ENCODE results near the gene TSPAN5.
A peak's percentile ranks its signal among the peaks of the same experiment; 100 is the strongest.
"Not testable (repeated sequence)": the region's sequence is repeated elsewhere in the genome, so short reads cannot be mapped to it uniquely, and the experiment has no call there.

TSPAN5 gene

DNA sequence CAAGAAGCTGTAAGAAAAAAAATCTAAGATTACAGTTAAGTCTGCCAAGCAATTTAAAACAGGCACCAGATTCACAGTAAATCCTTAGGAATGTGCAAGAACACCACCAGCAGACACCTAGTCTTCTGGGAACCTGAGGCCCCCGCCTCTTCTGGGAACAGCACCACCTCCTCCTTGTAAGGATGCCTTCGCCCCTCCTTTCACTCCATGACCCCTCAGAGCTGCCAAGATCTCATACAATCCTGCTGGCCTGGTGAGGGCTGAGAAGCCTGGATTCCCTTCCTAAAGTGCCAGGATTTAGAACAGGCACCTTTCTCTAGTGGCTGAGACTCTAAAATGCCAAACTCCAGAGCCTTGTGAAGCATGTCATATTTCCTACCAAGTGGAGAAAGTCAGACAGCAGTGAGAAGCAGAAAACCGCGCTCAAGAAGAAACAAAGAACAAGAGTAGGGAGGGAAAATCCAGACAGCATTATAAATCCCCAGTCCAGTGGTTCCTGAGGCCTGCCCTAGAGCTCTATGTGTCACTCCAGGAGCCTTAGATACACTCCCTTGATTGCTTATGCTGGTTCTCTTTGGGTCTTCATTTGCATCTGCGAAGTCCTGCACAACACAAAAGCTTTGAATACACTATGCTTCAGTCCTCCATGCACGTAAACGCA is 166.4 kb downstream of the TSPAN5 start:
- no peak for DNase-seq (ENCODE audit: low spot score)

GRCh38 chr4:98490251-98490650 is 168.2 kb downstream of the TSPAN5 start:
- no peak for DNase-seq (ENCODE audit: low spot score)

GRCh38 chr4:98485816-98486345 is 172.5 kb downstream of the TSPAN5 start:
- DNase-seq (ENCODE audit: low spot score): no peak

- DNase-seq (ENCODE audit: low spot score): no peak
These were observed 174.4 kb downstream of the TSPAN5 start for GRCh38 chr4:98484031-98484430.

DNA sequence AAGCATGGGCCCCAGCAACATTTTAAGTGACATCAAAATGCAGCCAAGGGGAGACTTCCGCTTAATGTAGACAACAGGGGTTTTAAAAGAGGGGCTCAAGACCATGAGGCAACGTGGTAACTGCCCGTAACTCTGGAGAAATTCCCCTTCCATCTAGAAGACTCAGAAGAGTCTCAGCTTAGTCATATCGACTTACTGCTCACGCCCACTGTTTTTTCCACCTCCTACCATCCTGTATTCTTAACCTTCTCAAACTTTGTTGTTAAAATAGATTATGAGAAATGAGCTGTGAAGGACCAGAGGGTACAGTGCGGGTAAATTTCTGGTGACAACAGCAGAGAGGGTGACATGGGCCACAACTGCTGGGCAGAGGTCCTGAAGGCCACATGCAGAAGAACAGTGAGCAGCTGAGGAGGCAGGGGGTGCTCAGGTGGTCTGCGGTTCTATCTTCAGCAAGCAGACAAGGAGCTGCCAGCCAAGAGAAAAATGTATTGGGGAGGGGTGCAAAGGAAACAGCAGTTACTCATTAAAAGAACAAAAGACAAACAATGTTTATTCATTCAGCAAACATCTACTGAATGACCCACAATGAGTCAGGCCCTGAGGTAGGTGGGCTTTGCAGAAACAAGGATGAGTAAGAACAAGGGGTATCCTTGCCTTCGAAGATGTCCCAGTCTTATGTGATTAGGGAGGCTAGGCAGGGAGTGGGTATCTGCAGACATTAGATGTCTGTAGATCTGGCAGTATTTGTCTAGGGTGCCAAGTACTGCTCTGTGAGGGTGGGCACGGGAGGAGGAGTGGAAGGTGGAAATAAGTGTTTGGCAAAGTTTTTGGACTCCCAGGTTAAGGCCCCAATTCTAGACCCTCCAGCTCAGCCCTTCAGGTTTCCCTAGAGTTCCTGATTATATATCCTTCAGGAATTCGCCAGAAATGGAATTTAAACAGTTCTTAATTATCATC is 175.3 kb downstream of the TSPAN5 start:
- no peak for DNase-seq (ENCODE audit: low spot score)

DNA sequence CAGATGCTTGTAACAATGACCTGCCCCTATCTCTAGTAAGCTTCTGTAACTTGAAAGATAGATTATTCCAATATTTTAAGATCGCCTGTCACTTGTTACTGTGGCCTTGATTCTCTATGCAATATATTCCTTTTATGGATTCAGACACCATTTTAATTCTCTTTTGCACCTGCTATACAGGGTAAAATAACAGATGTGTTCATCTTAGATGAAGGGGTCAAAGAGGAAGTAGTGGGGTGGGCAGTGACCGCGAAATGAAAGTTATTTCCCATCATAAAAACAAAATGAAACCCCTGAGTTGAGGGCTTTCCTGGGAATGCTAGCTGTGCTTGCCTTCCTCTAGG is 175.9 kb downstream of the TSPAN5 start:
- no peak for DNase-seq (ENCODE audit: low spot score)

- DNase-seq (ENCODE audit: low spot score): no peak
These were observed 177.2 kb downstream of the TSPAN5 start for GRCh38 chr4:98481167-98481566.

DNA sequence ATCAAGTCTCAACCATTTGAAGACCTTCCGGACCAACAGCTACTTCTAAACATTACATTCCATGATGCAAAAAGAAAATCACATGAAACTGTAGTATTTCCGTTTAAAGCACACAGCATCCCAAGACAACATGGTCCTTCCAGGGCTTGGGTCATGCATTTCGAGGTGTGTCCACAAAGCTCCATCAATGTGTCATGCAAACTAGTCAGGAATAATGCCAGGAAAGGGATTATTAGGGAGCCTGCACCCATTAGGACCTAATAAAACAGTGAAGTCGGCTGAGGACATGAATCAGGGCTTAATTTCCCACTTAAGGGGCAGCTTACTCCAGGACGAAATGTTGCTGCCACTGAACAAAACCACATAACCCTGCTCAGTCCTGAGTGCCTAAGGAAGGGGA is 177.9 kb downstream of the TSPAN5 start:
- no peak for DNase-seq (ENCODE audit: low spot score)

DNA sequence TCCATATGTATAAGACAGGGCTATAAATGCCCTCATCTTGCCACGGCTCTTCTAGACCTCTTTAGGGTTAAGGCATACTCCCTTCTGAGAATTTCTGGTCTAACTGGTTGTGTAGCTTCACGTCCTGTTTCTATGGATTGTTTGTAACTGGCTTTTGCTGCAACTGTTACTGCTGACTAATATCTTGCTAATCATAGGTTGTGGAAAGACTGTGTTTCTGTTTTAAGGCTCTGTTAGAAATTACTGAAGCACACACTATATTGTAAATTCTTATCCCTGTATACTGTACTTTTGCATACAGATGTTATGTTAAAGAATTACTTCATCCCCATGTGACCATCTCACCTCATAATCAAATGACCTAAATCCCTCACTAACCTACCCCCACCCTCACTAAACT is 178.8 kb downstream of the TSPAN5 start:
- not testable (repeated sequence) for DNase-seq (ENCODE audit: low spot score)

GRCh38 chr4:98476891-98477290 is 181.5 kb downstream of the TSPAN5 start:
- no peak for DNase-seq (ENCODE audit: low spot score)

DNA sequence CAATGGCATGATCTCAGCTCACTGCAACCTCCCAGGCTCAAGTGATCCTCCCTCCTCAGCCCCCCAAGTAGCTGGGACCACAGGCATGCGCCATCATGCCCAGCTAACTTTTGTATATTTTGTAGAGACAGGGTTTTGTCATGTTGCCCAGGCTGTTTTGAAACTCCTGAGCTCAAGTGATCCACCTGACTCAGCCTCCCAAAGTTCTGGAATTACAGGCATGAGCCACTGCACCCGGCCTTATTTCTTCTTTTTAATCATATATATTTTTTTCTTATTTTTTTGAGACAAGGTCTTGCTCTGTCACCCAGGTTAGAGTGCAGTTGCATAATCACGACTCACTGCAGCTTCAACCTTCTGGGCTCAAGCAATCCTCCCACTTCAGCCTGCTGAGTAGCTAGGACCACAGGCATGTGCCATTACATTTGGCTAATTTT is 184.0 kb downstream of the TSPAN5 start:
- DNase-seq (ENCODE audit: low spot score): no peak

GRCh38 chr4:98473046-98473445 is 185.4 kb downstream of the TSPAN5 start:
- no peak for DNase-seq (ENCODE audit: low spot score)

DNA sequence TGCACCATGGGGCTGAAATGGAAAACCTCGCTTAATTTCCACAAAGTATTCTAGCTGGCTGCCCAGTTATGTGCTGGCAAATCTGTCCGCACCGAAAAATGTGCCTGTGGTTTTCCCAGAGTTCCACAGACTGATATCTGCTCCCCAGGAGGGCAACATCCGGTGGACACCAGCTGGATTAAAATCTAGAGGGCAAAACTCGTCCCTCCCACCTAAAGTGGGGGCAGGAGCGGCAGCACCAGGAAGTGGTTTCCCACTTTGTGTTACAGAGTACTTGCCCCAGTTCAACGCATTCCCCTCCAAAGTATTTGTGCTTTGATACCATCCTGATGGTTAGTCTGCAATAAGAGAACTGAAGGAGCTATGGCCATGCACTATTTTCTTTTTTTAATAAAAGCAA is 187.6 kb downstream of the TSPAN5 start:
- no peak for DNase-seq (ENCODE audit: low spot score)

- DNase-seq (ENCODE audit: low spot score): no peak
These were observed 188.0 kb downstream of the TSPAN5 start for GRCh38 chr4:98470366-98470765.

- no peak for DNase-seq (ENCODE audit: low spot score)
These were observed 188.6 kb downstream of the TSPAN5 start for GRCh38 chr4:98469771-98470170.

DNA sequence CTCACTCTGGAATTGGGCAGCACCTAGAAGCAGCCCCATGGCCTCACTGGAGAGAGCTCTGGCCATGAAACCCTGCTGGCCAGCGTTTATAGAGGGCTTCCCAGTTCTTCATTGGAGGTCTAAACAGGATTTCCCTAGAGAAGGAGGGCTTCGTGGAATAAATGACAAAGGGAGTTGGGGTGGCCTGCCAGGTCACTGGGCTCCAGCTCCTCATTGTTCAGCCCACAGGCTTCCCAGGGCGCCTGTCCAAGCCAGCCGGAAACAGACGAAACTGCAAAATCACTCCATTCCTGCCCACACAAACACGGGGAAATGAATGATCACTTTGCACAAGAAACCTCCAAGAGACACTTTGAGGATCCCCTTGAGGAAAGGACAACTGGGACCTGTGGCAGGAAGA is 189.7 kb downstream of the TSPAN5 start:
- no peak for DNase-seq (ENCODE audit: low spot score)

- DNase-seq (ENCODE audit: low spot score): peak; percentile 56
These were observed 190.8 kb downstream of the TSPAN5 start for GRCh38 chr4:98467627-98468072.

DNA sequence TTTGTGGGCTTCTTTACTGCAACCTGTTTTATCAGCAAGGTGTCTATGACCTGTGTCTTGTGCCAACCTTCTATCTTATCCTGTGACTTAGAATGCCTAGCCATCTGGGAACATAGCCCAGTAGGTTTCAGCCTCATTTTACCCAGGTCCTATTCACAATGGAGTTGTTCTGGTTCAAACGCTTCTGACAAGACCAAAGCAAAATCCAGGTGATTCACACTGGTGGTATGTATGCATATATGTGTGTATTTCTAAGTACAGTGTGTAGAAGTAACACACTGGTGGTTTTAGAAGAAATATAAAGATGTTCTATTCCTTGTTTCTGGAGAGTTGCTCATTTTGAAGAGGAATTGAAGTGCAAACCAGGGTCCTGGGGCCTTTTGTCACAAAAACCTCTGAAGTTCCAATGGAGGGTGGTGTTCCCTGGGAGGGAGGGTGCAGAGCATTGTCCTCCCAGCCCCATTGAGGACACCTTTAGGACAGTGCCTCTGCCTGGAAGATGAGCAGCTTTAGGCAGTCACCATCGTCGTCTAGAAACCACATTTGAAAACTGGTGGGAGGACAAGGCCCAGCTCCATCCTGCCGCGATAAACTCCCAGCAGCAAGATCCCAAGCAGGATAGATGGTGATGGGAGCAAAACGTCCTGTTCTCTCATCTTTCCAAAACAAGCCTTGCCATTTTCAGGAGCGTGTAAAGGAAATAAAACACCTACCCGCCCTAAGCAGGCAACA is 191.4 kb downstream of the TSPAN5 start:
- DNase-seq (ENCODE audit: low spot score): no peak

- DNase-seq (ENCODE audit: low spot score): no peak
These were observed 195.9 kb downstream of the TSPAN5 start for GRCh38 chr4:98462487-98462886.

GRCh38 chr4:98461121-98461865 is 197.1 kb downstream of the TSPAN5 start:
- DNase-seq (ENCODE audit: low spot score): not testable (repeated sequence)

DNA sequence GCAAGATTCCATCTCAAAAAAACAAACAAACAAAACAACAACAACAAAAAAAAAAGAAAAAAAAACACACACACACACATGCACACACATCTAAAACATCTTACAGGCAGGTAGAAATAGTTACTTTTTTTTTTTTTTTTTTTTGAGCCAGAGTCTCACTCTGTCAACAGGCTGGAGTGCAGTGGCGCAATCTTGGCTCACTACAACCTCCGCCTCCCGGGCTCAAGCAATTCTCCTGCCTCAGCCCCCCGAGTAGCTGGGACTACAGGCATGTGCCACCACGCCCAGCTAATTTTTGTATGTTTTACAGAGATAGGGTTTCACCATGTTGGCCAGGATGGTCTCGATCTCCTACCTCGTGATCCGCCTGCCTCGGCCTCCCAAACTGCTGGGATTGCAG is 201.0 kb downstream of the TSPAN5 start:
- not testable (repeated sequence) for DNase-seq (ENCODE audit: low spot score)

DNA sequence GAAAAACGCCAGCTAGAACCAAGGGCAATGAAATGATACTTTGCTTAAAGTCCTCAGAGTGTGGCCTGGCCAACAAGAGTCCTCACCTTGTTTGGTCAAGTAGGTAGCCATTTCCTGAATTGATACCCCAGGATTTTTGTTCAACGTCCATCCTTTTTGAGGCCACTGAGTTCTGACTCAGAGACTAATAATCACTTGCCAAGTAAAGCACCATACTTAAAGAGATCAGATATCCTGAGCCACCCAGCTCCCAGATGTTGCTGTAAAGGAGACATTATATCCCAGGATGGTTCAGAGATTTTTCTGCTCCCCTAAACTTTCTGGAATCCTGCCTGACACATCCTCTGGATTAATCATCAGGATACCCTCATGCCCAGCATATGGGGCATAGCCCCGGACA is 206.3 kb downstream of the TSPAN5 start:
- no peak for DNase-seq (ENCODE audit: low spot score)
